ENCODE measurements around the gene FLOT1.
A peak's percentile ranks its signal among the peaks of the same experiment; 100 is the strongest.
"Not testable (repeated sequence)": the region's sequence is repeated elsewhere in the genome, so short reads cannot be mapped to it uniquely, and the experiment has no call there.

FLOT1 gene

GRCh38 chr6:30721198-30722024 lies 21.1 kb downstream of the FLOT1 start:
- peak; percentile 71 for DNase-seq

DNA sequence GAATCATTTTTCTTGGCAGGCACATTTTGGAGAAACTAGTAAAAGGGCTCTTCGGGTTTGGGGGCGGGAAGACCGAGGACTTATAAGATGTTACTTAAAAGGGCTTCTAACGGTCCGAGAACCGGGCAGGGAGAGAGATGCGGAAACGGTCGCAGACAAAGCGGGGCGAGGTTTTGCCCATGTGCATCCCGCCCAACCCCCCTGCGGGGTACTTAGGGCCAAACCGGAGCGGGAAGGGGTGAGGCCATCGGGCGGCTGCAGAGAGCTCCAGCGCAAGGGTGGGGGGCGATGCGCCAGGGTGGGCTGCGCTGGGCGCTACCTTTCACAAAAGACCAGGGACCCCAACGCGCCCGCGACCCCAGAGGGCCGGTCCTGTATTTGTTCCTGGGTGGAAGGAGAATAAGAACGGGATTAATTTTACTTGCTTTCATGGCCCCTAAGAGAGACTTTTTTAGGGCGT lies 21.7 kb downstream of the FLOT1 start:
- DNase-seq: no peak

GRCh38 chr6:30719791-30720737 lies 22.4 kb downstream of the FLOT1 start, which contains the start of gene TUBB:
TUBB (plus strand) TSS chr6:30720352; CDS start chr6:30720507, 155 bp downstream.
- DNase-seq: peak; percentile 83

DNA sequence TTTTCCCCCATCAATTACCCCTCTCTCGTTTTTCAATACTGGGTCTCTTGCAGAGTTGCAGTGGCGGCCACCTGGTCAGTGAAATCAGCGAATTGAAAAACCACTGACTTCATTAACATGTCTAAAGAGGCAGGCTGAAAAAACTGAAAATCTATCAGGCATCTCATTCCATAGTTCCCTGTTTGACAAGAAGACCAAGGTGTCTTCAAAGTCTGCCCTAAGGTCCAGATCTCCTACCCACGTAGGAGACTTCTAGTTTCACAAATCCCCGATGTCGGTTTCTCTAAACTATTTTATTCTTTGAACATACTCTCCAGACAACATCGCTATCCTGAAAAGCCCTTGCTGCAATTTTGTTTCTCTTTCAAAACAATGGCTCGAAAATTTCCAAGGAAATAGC lies 23.1 kb downstream of the FLOT1 start:
- DNase-seq: no peak

DNA sequence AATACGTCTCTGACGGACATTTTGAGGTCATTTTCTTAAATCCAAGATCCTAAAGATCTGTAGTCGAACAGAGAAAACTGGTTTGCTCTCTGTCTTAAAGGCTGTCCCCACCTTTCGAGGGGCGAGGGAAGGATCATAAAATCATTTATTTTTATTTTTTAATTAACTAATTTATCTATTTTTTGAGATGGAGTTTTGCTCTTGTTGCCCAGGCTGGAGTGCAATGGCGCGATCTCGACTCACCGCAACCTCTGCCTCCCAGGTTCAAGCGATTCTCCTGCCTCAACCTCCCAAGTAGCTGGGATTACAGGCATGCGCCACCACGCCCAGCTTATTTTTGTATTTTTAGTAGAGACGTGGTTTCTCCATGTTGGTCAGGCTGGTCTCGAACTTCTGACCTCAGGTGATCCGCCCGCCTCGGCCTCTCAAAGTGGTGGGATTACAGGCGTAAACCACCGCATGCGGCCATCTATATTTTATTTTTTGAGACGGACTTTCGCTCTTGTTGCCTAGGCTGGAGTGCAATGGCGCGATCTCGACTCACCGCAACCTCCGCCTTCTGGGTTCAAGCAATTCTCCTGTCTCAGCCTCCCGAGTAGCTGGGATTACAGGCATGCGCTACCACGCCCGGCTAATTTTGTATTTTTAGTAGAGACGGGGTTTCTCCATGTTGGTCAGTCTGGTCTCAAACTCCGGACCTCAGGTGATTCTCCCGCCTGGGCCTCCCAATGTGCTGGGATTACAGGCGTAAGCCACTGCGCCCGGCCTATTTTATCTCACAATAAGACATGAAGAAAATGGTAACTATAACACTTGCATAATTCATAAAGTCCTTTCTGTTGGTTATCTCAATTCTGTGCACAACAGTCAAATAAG lies 24.4 kb downstream of the FLOT1 start:
- not testable (repeated sequence) for DNase-seq

GRCh38 chr6:30717129-30717844 lies 25.2 kb downstream of the FLOT1 start, which contains the start of gene MDC1:
MDC1 (minus strand) TSS chr6:30717281; CDS start chr6:30715175, 2,106 bp downstream.
- DNase-seq: peak; percentile 88

DNA sequence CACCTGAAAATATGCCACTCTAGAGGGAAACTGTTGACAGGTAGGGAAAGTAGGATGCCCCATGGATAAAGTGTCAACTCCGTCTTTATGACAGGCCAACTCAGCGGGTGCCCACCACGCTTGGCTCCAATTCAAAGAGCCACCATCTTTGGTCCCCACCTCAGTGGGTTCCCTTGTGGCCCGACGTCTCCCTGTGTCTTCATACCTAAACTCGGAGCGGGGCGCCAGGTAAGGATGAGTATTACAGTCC lies 25.7 kb downstream of the FLOT1 start:
- DNase-seq: no peak

DNA sequence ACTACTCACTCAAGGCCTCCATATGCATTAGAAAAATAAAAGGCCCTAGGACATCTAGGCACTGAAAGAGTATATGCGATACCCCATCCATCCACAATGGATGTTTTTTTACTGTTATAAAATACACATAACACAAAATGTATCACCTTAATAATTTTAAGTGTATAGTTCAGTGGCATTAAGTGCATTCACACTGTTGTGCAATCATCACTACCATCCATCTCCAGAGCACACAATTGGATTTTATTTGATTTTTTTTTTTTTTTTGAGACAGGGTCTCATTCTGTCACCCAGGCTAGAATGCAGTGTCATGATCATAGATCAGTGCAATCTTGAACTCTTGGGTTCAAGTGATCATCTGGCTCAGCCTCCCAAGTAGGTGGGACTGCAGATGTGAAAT lies 28.2 kb downstream of the FLOT1 start:
- DNase-seq: no peak

- no peak for DNase-seq
These were observed 30.0 kb downstream of the FLOT1 start for GRCh38 chr6:30712441-30712945.

DNA sequence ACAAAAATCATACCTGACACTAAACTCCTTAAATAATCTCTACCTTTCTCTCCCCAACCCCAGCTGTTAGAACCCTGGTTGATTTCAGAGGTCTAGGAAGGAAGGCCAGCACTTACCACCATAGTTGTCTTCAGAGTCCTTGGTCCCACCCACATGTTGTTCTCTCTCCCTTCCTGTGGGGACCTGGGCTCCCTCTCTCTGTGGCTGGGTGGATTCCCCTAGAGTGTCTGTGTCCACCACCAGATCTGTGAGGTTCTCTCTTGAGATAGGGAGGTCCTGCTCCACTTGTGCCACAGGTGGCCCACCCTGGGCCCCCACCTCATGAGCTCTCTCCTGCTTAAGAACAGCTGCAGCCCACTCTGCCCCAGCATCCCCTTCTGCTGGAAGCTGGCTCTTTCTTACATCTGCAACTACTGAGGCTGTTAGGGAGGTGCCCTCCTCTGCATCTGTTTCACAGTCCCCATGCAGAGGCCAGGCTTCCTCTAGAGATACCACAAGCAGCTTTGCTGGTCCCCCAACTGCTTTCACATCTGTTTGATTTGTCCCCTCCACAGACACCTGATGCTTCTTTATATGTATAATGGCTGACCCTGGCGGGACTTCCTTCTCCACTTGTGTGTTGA lies 30.6 kb downstream of the FLOT1 start:
- DNase-seq: no peak

GRCh38 chr6:30709101-30709868 lies 33.2 kb downstream of the FLOT1 start:
- DNase-seq: no peak

GRCh38 chr6:30707281-30707850 lies 35.1 kb downstream of the FLOT1 start:
- no peak for DNase-seq

GRCh38 chr6:30705620-30706019 lies 36.9 kb downstream of the FLOT1 start:
- DNase-seq: no peak

- DNase-seq: no peak
These were observed 38.7 kb downstream of the FLOT1 start for GRCh38 chr6:30703821-30704220.

DNA sequence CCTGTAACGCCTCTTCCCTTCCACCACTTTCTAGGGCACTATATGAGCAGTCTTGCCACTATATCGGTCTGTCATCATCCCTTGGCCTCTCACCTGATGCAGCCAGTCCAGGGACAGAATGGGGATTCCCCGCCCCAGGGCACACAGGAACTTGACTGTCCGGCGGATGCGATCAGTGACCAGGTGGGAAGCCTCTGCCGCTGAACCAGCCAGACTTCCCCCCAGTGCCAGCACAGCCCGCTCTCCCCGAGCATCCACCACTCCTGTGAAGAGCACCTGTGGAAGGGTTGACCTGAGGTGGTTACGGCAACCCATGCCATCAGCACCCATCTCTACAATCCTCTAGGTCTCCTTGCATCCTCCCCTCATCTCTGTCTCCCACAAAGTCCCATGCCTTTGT lies 39.5 kb downstream of the FLOT1 start:
- DNase-seq: no peak

DNA sequence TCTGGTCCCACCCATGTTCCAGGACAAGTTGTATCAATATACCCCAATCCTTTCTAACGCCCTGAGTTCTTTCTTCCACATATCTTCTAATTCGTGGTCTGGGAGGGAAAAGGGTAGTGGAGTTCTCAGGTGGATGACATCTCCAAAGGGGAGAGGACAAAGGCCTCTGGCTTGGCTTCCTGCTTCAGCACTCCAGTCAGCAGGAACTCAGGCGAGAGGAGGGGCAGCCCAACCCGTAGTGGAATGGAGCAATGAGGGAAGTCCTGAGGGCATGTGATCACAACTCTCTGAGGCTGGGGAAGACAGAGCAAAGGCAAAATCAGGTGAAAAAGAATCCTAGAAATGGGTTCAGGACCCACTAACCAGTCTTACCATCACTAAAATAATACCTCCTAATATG lies 42.1 kb downstream of the FLOT1 start:
- DNase-seq: no peak

- no peak for DNase-seq
These were observed 46.1 kb downstream of the FLOT1 start for GRCh38 chr6:30696432-30696831.

DNA sequence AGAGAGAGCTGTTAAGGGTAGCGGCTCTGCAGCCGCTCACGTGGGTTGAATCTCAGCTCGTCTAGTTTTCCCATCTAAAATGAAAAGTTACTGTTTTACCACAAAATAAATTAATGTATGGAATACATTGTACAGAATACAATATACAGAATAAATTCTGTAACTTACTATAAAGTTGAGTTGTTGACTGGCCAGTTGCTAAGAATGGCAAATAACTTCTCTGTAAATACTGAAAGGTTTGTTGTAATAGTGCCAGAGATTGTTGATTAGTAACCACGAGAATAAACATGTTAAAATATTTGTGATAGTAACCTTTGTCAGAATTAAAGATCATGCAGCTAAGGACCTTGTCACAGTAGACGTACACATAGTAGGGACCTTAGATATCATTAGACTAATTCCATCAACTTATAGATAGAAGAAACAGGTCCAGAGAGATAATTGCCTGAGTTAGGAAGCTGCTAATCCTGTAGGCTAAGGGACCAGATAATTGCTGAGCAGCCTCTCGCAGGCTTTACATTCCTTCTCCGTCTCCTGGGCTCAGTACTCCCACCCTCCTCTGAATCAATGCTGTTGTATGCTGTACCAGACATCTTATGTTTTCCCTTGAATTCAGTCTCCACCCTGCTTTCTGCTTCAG lies 51.2 kb downstream of the FLOT1 start:
- DNase-seq: no peak

GRCh38 chr6:30690403-30691207 lies 51.9 kb downstream of the FLOT1 start, which contains the start of gene NRM:
NRM (minus strand) TSS chr6:30690984; CDS start chr6:30690974, 10 bp downstream.
- peak; percentile 60 for DNase-seq
